Stimulated activated CD4-positive, alpha-beta T cell treated with anti-CD3 and anti-CD28 coated beads, TNF-alpha, amount 100 ng/mL, for 4 hours (primary cell): ENCODE data around the gene RAET1L.
A peak's percentile ranks its signal among the peaks of the same experiment; 100 is the strongest.
"Not testable (repeated sequence)": the region's sequence is repeated elsewhere in the genome, so short reads cannot be mapped to it uniquely, and the experiment has no call there.

Experiments used
- DNase-seq, 3 experiments: peaks; one replicate each; pipeline ENCODE4 v3.0.0-alpha.2; 2020; ENCODE audit warnings: low read depth in 3 of 3

RAET1L gene, protein sequence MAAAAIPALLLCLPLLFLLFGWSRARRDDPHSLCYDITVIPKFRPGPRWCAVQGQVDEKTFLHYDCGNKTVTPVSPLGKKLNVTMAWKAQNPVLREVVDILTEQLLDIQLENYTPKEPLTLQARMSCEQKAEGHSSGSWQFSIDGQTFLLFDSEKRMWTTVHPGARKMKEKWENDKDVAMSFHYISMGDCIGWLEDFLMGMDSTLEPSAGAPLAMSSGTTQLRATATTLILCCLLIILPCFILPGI

DNA sequence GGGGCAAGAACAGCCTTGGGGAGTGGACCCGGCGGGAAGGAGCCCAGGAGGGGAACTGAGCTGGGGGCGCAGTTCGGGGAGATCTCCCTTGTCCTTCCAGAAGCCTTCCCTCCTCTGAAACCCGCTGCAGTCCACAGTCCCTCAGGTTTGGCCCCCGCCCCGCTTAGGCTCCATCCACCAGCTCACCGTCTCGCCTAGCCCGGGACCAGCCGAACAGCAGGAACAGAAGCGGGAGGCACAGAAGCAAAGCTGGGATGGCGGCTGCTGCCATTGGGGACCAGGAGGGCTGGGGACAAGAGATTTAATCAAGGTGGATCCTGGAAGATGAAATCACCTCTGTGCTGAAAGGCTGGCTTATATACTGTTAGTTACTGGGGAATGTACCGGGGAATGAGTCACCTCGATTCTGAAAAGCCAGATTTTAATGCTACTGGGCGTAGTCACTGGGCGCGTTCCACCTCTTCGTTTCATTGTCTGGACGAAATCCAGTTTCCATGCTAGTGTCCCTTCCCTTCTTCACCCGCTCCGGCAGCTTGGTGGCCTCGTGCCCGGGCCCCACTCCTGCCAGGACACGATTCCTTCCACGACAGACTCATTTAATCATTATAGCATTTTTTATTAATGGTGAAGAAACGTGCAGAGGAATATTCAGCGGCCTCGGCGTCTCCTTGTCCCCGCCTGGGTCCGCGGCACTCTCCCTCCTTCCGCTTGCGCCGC is at the start of gene RAET1L:
Gene RAET1L, minus strand, starts transcription at position 332 of the 717 bp plus-strand sequence. Its CDS starts 61 bp downstream, at position 271.
- no peak for DNase-seq

DNA sequence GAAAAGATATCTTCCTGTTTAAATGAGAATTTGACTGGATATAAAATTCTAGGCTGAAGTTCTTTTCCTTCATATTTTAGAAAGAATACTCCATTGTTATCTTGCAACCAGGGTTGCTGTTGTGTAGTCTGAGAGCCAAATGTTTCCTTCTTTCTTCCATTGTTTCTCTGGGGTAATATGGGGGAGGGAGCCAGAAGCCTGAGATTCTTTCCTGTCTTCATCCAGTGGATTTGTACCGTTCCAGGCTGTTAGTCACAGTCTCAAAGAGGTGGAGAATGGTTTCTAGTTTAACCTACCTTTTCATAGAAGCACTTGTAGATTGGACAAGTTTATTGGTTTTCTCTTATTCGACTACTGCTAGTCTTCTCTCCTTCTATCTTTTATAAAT is 49.7 kb upstream of the RAET1L start:
- no peak for DNase-seq

GRCh38 chr6:150074396-150075033 is 49.2 kb upstream of the RAET1L start:
- DNase-seq = not testable (repeated sequence)

GRCh38 chr6:150072201-150072600 is 46.9 kb upstream of the RAET1L start:
- no peak for DNase-seq

DNA sequence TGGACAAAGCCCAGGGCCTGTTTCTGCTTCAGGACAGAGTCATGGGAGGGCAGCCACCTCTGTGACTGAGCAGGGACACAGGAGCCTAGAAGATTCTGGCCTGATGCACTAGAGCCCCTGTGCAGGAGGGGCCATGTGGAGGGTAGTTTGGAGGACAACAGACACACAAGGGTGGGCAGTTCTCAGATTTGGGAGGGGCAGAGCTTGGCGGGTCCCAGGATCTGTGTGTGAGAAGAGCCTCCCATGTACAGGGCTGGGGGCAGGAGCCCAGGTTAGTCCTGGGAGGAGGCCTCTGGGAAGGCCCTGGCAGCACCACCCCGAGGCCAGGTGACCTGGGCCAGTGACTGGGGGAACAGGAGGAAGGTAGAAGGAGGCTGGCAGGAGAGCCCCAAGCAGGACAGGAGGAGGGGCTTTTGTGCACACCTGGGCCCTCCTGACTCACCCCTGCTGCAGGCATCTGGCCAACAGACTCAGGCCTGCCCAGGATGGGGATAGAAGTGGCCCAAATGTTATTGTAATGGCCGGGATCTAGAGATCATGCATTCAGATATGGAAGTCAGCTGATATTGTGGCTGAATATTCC is 45.0 kb upstream of the RAET1L start:
- no peak for DNase-seq

GRCh38 chr6:150069706-150070105 is 44.4 kb upstream of the RAET1L start:
- DNase-seq = no peak

DNA sequence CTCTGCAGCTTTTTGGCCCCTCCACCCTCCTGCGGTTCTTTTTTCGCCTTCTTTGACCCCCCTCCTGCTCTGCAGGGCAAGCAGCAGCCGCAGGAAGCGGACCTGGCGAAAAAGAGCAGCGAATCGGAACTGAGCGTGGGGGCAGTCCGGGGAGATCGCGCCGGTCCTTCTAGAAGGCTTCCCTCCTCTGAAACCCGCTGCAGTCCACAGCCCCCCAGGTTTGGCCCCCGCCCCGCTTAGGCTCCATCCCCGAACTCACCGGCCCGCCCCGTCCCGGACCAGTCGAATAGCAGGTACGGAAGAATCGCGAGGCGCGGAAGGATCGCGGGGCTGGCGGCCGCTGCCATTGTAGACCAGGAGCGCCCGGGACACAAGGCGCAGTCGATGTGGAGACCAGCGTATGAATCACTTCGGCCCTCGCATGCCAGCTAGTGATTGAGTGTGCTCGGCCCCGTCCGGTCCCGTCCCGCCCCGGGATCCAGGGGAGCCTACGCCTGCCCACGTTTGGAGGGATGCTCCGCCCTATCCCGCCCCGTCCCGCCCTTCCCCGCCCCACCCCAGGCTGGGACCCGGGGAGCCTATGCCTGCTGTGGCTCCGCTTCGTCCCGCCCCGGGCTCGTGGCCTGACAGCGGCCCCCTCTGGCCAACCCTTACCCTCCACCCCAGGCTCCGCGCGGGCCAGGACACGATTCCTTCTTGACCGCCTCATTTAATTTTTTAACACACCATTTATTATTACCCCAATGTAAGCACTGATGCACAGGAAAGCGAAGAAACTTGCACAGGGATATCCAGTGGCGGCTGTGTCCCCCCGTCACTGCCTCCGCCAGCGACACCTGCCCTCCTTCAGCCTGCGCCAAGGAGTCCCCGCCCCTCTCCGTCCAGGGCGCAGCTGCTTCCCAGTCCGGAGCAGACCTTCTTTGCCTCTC is 43.7 kb upstream of the RAET1L start, which contains the start of gene ULBP3:
Gene ULBP3, minus strand, starts transcription at position 402 of the 929 bp plus-strand sequence. Its CDS starts 55 bp downstream, at position 347.
- DNase-seq = peak; percentile 32 to 48 (median 44)

- no peak for DNase-seq
Observed at GRCh38 chr6:150068151-150068550, 42.8 kb upstream of the RAET1L start.

DNA sequence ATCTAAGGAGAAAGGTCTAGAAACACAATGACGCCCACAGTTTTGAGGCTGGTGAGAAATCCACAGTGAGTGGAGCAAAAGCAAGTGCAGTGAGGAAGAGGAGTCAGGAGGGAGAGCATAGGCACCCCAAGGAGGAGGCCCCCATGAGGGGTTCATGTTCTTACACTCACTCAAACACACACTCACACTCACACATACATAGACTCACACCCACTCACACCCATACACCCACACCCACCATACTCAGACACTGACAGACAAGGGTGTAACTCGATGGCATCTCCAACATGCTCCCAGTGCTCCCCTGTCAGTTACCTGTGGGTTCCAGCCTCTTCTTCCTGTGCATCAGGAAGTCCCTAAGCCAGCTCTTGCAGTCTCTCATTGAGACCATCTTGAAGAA is 39.8 kb upstream of the RAET1L start:
- DNase-seq = no peak

DNA sequence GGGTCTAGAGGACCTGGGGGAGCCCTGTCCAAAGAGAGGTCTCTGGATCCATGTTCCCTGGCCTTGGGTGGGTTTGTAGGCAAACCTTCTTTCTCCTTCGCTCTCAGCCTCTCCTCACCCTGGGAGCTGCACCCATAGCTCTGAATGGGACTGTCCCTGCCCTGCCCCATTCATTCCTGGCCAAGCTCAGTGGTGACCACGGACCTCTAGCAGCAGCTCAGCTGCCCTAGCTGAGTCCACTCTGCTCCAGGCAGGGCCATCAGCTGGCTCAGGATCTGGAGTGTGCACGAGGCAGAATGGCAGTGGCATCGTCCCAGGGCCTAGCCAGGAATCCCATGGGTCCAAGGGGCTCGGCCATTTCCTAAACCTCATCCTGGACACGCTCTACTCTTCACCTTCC is 38.3 kb upstream of the RAET1L start:
- no peak for DNase-seq

DNA sequence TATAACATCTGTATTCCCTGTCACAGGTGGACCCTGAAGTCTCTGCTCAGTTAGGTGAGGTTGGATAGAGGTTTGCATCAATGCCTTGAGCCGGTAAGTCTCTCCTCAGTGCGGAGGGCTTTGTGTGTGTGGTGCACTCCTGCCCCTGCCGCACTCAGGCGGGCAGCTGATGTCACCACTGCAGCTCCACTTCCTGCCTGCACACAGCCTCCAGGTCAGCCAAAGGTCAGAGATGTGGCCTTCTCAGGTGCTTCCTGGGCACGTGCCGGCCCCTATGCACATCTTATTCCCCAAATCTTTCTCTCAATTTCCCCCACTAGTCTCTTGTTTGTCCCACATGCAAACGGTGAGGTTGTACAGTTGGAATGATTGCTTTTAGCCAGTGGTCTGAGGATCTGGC is 34.6 kb upstream of the RAET1L start:
- DNase-seq = not testable (repeated sequence)

GRCh38 chr6:150058986-150059385 is 33.7 kb upstream of the RAET1L start:
- DNase-seq = no peak

DNA sequence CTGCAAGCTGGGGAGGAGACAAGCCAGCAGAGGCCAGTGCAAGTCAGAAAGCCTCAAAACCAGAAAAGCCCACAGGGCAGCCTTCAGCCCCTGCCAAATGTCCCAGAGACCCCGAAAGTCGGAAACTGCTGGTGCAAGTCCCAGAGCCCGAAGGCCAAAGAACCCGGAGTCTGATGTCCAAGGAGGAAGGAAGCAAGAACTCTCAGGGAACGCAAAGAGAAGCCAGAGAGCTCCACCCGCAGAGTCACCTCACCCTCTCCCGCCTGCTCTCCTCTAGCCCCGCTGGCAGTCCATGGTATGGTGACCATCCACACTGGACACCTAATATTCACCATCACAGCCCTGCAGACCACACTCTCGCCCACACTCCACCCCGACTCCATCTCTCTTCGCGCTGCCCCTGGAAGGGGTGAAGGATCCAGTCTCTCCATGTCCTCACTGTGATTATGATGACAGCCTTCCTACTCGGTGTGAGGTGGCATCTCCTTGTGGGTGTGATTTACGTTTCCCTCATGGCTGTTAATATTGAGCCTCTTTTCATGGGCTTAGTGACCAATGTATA is 33.0 kb upstream of the RAET1L start:
- DNase-seq = no peak

- no peak for DNase-seq
Observed at GRCh38 chr6:150057501-150057951, 32.2 kb upstream of the RAET1L start.

- no peak for DNase-seq
Observed at GRCh38 chr6:150056916-150057315, 31.6 kb upstream of the RAET1L start.

GRCh38 chr6:150056156-150056555 is 30.8 kb upstream of the RAET1L start:
- DNase-seq = no peak

- no peak for DNase-seq
Observed at GRCh38 chr6:150055131-150055530, 29.8 kb upstream of the RAET1L start.

DNA sequence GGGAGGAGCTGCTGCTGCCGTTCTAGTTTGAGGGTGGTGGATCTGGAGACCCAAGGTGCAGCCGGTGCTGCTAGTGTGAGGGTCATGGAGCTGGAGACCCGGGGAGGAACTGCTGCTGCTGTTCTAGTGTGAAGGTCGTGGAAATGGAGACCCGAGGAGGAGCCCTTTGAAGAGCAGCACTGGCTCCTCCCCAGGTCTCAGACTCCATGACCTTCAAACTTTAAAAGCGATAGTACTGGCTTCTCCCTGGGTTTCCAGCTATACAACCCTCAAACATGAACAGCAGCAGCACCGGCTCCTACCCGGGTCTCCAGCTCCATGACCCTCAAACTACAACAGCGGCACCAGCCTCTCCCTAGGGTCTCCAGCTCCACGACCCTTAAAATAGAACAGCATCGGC is 28.1 kb upstream of the RAET1L start:
- DNase-seq = no peak

DNA sequence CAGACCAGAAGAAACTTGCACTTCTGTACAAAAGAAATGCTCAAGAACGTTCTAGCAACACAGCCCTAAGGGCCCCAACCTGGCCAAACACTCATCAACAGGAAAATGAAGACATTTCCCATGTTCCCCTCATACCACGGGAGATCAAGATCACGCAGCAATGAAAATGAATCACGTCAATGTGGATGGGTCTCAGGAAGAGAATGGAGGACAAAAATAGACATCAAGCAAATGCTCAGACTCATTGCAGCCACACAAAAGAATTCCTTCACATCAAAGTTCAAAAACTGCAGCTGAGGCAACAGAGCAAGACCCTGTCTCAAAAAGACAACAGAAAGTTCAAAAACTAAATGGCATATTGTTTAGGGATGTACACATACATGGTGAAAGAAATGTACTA is 25.5 kb upstream of the RAET1L start:
- no peak for DNase-seq

GRCh38 chr6:150048099-150048498 is 22.8 kb upstream of the RAET1L start:
- DNase-seq = no peak

- no peak for DNase-seq
Observed at GRCh38 chr6:150046943-150047342, 21.6 kb upstream of the RAET1L start.
